DMS 273 (cell line): ENCODE data around the gene COASY.

Experiments used
- DNase-seq: peaks from one replicate; lab custom pipeline; 2025; ENCODE audit not compliant: unreplicated experiment; lab: John Stamatoyannopoulos, UW

Gene COASY

GRCh38 chr17:42571435-42572225, 9.7 kb downstream of the COASY start:
- no peak for DNase-seq

DNA sequence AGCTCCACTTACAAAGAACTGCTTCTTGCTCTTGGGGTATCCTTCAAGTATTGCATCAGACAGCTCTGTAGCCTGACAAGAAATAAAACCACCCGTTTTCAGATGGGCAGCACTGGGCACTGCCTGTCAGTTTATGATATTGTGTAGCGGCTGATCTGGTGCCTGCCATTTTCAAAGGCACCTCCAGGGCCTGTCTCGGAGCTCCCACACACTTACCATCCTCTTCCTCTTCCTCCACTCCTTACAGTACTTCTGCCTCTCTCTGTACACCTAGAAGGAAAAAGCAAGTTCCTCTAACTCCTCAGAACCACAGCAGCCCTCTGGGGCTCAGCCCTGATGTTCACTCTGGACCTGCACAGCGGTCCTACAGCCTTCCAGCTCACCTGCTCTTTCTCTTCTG, 11.1 kb downstream of the COASY start:
- no peak for DNase-seq

DNA sequence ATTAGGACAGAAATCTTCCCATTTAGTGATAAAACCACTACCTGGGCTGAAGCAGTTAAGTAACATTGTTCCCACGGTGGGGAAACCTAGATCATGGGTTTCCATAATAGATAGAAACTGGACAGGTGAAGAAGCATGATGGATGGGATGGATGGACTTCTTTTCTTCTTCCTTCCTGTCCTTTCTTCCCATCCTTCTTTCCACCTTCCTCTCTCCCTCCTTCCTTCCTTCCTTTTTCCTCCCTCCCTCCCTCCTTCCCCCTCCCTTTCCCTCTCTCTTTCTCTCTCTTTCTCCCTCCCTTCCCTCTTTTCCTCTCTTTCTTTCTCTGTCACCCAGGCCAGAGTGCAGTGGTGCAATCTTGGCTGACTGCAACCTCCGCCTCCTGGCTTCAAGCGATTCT, 12.5 kb downstream of the COASY start:
- DNase-seq: no peak

GRCh38 chr17:42577140-42577531, 15.2 kb downstream of the COASY start:
- peak; percentile 74 for DNase-seq

DNA sequence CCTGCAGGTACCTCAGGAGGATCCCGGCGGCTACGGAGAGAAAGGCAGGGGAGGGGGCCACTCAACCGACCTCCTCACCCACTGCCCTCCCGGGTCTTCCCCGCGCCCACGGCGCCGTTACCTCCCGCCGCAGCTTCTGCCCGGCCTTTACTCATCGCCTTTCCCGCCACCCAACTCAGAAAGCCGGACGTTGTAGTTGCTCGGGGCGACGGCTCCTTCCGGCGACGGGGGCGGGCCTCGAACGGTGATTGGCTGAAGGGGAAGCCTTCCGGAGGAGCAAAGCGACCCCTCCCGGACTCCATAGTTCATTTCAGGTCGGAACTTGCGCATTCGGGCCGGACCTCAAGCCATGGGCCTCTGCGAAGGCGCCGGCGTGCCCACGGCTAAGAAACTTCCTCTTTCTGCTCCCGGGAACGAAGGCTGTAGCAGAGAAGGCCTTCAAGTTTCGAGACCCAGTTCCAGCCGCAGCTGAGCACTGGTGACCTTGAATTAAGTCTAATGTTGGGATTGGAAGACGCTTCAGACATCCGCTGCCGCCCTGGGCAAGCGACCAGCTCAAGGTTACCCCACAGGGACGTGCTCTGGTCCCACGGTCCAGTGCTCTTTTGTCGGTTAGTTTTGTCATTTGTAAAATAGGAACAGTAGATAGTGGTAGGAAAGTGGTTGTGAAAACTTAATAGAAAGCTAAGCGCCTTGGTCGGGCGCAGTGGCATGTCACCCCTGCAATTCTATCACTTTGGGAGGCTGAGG, 15.8 kb downstream of the COASY start, which contains the start of gene PSMC3IP:
Gene PSMC3IP, minus strand, starts transcription at position 198 of the 750 bp plus-strand sequence. Its CDS starts 43 bp downstream, at position 155.
- peak; percentile 97 for DNase-seq

- peak; percentile 93 for DNase-seq
Observed at GRCh38 chr17:42578282-42578869, 16.4 kb downstream of the COASY start.

GRCh38 chr17:42579794-42580551, 18.0 kb downstream of the COASY start:
- no peak for DNase-seq

DNA sequence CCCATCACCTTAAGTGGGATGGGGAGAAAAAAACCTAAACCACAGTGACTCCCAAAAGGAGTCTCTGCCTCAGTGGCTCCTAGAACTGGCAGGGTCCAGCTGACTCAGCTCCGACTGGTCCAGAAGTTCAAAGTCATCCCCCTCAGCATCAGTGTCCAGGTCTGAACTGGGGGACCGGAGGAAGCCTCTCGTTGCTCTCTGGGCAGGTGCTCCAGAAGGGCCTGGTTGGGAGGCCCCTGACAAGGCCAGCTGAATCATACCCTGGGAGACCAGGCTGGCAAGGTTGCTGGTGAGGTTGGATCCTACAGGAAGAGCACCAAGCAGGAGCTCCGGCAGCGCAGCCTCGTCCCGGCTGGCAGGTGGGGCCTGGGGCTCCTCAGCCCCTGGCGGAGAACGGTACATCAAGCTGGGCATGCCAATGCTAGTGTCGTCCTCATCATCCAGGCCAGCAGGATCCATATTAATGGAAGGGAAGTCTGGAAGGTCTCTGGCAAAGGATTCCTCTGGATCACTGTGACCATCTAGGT, 19.9 kb downstream of the COASY start:
- DNase-seq: no peak

GRCh38 chr17:42584880-42585279, 22.9 kb downstream of the COASY start:
- no peak for DNase-seq

DNA sequence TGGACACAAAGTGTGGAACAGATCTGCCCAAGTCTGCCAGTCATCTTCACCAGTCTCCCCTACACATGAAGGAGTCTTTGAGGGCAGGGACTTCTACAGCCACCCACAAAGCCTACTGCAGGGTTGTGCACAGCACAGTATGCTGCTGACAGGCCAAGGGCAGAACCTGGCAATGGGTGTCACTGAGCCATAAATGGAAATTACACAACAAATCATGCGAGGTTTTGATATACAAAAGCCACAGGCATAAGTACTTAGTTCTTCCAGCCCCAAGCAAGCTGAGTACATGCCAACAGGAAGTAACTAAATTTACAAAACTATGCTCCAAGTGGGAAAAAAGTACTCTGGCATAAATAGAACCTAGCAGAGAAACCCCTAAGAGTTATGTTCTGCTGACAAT, 23.4 kb downstream of the COASY start:
- no peak for DNase-seq

DNA sequence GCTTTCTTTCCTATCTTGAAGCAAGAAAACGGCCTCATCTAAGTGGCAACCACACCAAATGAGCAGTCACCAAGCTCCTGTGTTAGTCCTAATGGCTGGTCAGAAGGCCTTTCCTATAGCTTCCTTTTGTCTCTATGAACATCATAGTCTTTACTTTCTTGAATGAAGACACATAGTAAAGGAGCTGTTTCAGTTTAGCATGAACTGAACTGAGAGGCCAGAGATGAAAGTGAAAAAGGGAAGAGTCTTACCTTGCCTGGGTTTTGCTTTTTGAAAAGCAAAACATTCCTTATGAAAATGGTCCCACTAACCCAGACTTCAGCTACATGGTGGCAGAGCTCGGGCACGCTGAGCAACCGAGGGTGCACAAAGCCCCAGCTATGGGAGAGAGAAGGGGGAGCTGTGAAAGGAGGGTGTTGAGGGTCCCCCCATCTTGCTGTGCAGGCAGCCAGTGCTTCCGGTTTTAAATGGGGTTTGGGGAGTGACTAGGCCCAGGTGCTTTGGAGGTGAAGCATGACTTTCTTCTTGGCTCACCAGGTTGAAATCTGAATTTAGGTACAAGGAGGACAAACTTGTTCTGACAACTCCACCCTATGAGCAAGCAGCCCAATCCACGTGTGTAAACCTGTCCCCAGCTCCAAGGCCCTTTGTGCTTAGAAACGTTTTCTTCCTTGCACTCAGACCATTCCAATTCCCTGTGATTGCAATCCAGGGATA, 24.7 kb downstream of the COASY start:
- no peak for DNase-seq

DNA sequence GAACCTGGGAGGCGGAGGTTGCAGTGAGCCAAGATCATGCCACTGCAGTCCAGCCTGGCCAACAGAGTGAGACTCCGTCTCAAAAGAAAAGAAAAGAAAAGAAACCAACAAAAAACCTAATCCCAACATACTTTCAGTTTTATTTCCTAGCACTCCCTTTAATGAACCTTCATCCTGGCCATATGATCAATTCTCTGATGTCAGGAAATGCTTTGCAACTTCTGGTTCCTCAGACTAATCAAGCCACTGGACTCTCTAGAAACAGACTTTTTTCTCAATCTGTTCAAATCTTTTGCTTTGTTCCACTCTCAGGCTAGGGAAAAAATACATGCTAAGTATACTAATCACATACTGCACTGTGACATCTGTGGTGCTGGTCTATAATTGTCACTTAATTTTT, 28.9 kb downstream of the COASY start:
- DNase-seq: no peak

DNA sequence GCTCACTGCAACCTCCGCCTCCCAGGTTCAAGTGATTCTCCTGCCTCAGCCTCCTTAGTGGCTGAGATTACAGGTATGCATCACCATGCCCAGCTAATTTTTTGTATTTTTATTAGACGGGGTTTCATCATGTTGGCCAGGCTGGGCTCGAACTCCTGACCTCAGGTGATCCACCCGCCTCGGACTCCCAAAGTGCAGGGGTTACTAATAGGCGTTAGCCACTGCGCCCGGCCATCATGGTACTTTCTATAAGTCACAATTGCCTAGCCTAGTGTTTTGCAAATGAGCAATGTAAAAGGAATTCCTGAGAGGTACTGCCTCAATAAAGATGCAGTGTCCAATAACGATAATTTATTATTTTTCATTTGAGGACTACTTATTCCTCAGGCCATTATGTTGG, 29.5 kb downstream of the COASY start:
- DNase-seq: no peak

DNA sequence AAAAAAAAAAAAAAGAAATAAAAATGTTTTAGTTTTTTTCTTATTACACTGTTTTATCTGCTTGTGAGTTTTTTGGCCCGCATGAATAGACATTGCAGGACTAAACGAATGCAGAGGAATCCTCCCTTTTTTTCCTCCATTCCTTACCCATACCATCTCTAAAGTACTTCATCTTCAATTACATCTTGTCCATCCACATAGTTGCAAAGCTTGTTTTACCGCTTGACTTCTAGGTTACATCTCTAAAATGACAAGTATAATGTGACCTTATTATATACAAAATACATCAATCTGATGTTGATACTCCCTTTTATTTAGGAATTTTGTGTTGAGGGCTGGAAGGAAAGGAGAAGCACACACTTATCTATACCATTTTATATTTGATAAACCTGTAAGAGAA, 34.4 kb downstream of the COASY start:
- DNase-seq: no peak

DNA sequence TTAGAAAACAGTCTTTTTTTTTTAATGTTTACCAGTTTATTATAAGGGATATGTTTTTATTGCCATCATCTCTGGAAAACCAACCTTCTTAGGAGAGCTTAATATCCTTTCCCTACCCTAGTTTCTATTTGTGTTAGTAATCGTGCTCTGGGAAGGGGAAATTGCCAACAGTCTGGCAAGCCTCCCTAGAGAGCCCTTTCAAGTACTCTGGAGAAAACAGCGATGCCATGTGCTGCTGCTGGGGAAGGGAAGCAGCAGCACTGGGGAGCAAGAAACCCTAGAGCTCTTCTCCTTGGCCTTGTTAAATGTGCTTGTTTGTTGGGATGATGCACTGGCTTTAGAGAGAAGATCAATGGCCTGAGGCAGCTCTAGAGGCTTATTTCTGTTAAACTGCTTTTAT, 37.0 kb downstream of the COASY start:
- DNase-seq: peak; percentile 87

GRCh38 chr17:42603318-42603717, 41.4 kb downstream of the COASY start:
- DNase-seq: no peak

DNA sequence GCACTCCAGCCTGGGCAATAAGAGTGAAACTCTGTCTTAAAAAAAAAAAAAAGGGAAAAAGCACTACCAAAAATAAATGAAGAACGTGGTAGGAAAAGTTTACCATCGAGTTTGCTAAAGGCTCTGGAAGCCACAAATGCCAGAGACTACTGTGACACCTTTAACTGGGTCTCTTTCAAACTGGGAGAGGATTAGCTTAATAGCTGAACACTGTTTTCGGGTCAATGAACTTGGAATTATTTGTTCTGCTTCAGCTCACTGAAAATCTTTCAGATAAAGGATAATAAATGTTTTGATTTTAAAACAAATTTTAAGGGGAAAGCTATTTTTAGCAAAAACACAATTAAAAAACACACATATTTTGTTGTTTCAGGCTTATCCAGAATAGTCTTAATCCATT, 45.8 kb downstream of the COASY start:
- DNase-seq: no peak

DNA sequence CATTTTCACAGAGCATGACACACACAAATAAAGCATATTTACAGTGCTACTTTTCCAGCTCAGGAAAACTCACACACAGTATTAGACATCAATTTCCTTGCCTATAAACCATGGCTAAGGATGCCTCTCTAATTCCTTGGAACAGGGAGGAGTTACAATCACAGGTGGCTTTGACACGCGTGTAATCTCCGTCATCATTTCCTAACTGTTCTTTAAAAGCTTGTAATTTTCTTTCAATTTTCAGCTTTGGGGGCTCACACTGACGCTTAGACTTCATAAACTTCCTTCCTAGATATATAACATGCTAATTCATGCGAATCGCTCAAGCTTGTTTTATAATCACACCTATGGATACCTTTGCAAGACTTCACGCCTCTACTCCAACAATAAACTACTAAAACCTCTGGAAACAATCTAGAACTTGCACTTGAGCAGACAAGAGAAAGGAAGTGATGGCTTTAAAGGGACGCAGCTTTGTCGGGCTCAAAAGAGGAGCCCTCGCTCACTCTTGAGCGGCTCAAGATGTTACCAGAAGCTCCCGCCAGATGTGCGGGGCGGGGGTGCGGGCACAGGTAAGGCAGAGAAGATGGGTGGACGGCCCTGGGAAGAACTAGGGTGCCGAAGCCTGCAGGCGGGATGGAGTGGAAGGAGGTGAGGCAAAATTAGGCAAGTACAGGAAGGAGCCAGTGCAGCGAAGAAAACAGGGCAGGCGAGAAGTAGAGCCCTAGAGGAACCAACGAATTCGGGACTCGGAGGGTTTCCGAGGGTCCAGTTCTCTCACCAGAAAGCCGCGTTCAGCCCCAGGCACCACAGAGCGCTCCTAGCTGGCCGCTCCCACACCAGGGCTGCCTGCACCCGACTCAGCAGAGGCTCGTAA, 46.6 kb downstream of the COASY start:
- peak; percentile 55 for DNase-seq

- peak; percentile 100 for DNase-seq
Observed at GRCh38 chr17:42609182-42609813, 47.4 kb downstream of the COASY start, which contains the start of the genes RETREG3 and TUBG1. RETREG3 (minus strand) TSS chr17:42609374; CDS start chr17:42609324, 50 bp downstream. TUBG1 (plus strand) TSS chr17:42609683; CDS start chr17:42609738, 55 bp downstream.
